GM12878 (cell line): Measurements from ENCODE around the gene MTRF1L. TPM values are rescaled to one million over a fixed set of nuclear protein-coding genes. Genes with fewer than 3 reads are reported as not detected.

Source experiments
- CTCF ChIP-seq, 3 experiments: IDR thresholded peaks in 2 of 3; conservative IDR thresholded peaks in 1 of 3; 2 replicates each; pipeline ENCODE4 v1.5.1; 2011; ENCODE audit warnings: low read depth in 3 of 3, low read length in 3 of 3, mild to moderate bottlenecking in 3 of 3, control low read depth in 2 of 3, moderate library complexity in 2 of 3, inconsistent platforms in 1 of 3, mixed read lengths in 1 of 3; ENCODE audit not compliant: control insufficient read depth in 2 of 3, insufficient read depth in 1 of 3; ENCODE audit errors: extremely low read depth in 1 of 3
- E2F4 ChIP-seq: IDR thresholded peaks from 2 replicates; pipeline ENCODE4 v1.6.1; 2012; ENCODE audit warnings: low read depth, low read length, improper control_type of control experiment
- ETV6 ChIP-seq, 2 experiments: fragments of 450-650 bp in 1 of 2; IDR thresholded peaks in 1 of 2; conservative IDR thresholded peaks in 1 of 2; 2 replicates each; pipeline ENCODE4 v1.6.1; 2014; ENCODE audit warnings: antibody characterized with exemption in 1 of 2, borderline replicate concordance in 1 of 2, low read depth in 1 of 2, mild to moderate bottlenecking in 1 of 2, moderate library complexity in 1 of 2
- FOXM1 ChIP-seq: IDR thresholded peaks from 2 replicates; pipeline ENCODE4 v1.6.1; 2012; ENCODE audit warnings: low read depth, mild to moderate bottlenecking, inconsistent platforms, low read length, moderate library complexity
- SMAD5 ChIP-seq: IDR thresholded peaks from 2 replicates; pipeline ENCODE4 v1.6.1; 2016; ENCODE audit warnings: antibody characterized with exemption, low read depth
- ZBED1 ChIP-seq: IDR thresholded peaks from 2 replicates; pipeline ENCODE4 v1.6.1; 2016; ENCODE audit warnings: borderline replicate concordance
- polyA plus RNA-seq, 11 experiments: library from polyadenylated mRNA; depleted of rRNA in 4 of 11; unstranded in 6 of 11; stranded (reverse) in 5 of 11; fragments of >200 nt; fragmentation: Nextera tagmentation in 4 of 11; fragmentation: Illumina TruSeq in 1 of 11; extraction: Ambion mirVana in 4 of 11; extraction: Trizol in 1 of 11; gene quantifications; 1 replicate in 1 of 11; 2 replicates in 10 of 11; pipeline versions ENCODE4 v1.2.1 to v1.2.3, GENCODE V29; 2011 to 2016; ENCODE audit warnings: inconsistent platforms in 2 of 11, missing spikeins in 2 of 11, low read depth in 1 of 11
- total RNA-seq, 4 experiments: library from RNA; depleted of rRNA in 3 of 4; stranded (reverse); fragments of >200 nt in 3 of 4; fragmentation: Illumina TruSeq in 1 of 4; extraction: Trizol in 1 of 4; gene quantifications; 2 replicates each; pipeline versions ENCODE4 v1.2.1 to v1.2.3, GENCODE V29; 2013 to 2021
- TF ChIP-seq, protein P1 (sequence below): fragments of 450-650 bp; IDR thresholded peaks from 2 replicates; pipeline ENCODE4 v1.6.1; 2017; ENCODE audit warnings: low read depth, mild to moderate bottlenecking, moderate library complexity
- TF ChIP-seq, protein P2 (sequence below): IDR thresholded peaks from 2 replicates; pipeline ENCODE4 v1.6.1; 2011; ENCODE audit warnings: borderline replicate concordance, low read depth, mild to moderate bottlenecking, moderate library complexity, mixed read lengths, low read length; ENCODE audit not compliant: insufficient read depth; ENCODE audit errors: extremely low read length

The MTRF1L gene
- total and polyA plus RNA-seq, 10 of the 15 experiments (the other 5 are each of a cell fraction or from before 2014, with no cell fraction given) = 5.1 to 21.6 (median 16.1) TPM

GRCh38 chr6:152948150-152948768 lies 54.2 kb downstream of the MTRF1L start (continued):
- TF ChIP-seq CTCF (IDR thresholded peaks at IDR 0.05 in 2 of 3, conservative IDR thresholded peaks at IDR 0.05 in 1 of 3; ENCODE audit: control insufficient read depth in 2 of 3, extremely low read depth in 1 of 3, insufficient read depth in 1 of 3, low read depth in 3 of 3, low read length in 3 of 3) (peak; percentile 54 to 62 (median 60)), FOXM1 (no peak), ETV6 (conservative IDR thresholded peaks at IDR 0.05 in 1 of 2, IDR thresholded peaks at IDR 0.05 in 1 of 2; ENCODE audit: borderline replicate concordance in 1 of 2, low read depth in 1 of 2) (no peak), SMAD5 (no peak), ZBED1 (no peak), E2F4 (no peak)
- TF ChIP-seq, protein P1, sequence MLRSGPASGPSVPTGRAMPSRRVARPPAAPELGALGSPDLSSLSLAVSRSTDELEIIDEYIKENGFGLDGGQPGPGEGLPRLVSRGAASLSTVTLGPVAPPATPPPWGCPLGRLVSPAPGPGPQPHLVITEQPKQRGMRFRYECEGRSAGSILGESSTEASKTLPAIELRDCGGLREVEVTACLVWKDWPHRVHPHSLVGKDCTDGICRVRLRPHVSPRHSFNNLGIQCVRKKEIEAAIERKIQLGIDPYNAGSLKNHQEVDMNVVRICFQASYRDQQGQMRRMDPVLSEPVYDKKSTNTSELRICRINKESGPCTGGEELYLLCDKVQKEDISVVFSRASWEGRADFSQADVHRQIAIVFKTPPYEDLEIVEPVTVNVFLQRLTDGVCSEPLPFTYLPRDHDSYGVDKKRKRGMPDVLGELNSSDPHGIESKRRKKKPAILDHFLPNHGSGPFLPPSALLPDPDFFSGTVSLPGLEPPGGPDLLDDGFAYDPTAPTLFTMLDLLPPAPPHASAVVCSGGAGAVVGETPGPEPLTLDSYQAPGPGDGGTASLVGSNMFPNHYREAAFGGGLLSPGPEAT = no peak
- TF ChIP-seq, protein P2, sequence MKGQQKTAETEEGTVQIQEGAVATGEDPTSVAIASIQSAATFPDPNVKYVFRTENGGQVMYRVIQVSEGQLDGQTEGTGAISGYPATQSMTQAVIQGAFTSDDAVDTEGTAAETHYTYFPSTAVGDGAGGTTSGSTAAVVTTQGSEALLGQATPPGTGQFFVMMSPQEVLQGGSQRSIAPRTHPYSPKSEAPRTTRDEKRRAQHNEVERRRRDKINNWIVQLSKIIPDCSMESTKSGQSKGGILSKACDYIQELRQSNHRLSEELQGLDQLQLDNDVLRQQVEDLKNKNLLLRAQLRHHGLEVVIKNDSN = no peak
